NCI-H82 (cell line): ENCODE results near the gene NFIC.

Experiments
- DNase-seq: peaks from one replicate; lab custom pipeline; 2025; lab: John Stamatoyannopoulos, UW

The NFIC gene

DNA sequence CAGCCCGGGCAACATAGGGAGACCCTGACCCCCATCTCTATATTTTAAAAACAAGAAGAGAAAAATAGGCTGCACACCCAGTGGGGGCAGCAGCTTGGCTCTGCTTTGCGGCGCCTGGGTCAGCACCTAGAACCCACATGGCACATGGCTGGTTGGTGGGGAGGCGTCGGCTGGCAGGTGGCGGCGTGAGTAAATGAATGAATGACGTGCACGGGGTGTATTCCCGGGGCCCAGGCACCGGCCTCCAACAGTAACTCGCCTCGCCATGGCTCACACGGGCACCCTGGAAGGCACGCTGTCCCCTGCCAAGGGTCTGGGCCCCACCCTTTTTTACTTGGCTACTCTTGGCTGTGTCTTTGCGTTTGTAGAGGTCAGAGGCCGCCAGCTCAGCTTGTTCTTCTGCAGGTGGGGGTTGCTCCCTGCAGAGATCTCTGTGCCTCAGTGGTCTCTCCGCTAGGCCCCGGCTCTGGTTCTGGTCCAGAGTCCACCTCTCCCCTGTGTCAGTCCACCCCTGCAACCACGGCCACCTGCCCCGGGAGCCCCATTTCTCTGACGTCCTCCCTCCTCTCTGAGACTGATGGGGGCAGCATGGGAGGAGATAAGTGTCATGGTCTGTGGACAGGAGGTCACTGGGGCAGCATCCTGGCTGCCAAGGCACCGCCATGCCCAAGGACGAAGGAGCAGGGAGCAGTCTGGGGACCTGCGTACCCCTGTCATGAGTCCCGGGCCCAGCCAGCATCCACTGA, 145.3 kb downstream of the NFIC start:
- DNase-seq, result no peak

DNA sequence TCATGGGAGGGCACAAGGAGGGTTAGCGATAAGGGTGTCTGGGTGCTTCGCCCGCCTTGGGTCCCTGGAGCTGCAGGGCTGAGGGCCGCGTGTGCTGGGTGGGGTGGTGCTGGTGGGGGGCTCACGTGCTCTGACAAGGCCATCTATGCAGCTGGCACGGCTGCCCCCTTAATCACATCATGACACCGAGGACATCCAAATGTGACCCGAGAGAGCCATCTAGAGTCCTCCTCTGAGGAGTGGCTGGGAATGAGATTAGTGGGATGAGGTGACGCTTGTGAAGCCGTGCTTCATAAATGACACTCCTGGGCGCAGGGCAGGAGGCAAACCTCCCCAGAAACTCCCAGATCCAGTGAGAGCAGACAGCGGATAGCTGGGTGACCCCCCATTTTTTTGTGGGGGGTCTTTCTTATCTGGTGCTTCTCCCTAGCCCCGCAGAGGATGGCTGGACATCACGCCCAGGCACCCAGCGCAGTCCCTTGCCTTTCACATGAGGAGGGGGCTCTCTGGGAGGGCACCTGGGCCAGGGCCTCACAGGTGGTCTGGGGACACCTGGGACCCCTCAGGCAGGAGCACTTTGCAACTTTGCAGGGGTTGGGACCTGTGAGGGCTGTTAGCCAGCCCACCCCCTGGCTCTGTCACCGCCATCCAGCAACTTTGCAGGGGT, 146.3 kb downstream of the NFIC start:
- DNase-seq, result peak; percentile 7

DNA sequence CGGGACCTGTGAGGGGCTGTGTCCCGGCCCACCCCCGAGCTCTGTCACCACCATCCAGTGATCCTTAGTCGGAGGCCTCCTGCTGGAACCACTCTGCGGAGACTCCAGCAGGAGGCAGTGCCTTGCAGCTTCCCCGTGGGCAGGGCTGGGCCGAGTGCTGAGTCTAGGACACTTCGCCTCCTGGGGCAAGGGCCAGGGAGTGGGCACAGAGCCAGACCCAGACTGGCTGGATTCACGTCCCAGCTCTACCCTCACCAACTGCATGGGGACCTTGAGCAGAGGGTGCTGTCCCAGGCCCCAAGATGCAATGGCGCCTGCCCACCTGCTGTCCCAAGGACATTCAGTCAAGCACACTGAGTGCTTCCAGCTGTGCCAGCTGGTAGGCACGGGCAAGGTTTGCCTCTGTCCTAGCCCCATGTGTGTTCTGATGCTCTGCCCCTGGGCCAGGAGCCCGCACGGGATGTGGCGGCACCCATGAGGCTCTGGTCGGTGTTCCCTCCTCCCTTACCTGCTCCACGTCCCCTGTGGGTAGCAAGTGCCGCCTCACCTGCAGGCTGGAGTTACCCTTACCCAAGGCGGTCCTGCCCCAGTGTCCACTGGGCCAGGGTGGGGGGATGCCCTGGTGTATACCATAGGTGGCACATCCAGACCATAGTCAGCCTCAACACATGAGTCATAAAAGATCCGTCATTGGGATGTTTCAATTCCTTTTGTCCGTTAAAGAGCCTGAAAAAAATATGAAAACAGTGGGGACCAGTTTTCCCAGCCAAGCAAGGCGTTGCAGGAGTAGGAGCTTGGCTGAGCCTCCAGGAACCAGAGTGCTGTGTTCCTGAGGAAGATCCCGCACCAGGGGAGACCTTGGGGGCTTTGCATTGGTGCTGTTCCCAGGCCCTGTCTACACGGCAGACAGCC, 147.1 kb downstream of the NFIC start:
- DNase-seq, result no peak

- no peak for DNase-seq
Measured at GRCh38 chr19:3514930-3515329, 148.5 kb downstream of the NFIC start.

GRCh38 chr19:3515891-3516422, 149.6 kb downstream of the NFIC start:
- DNase-seq, result no peak

DNA sequence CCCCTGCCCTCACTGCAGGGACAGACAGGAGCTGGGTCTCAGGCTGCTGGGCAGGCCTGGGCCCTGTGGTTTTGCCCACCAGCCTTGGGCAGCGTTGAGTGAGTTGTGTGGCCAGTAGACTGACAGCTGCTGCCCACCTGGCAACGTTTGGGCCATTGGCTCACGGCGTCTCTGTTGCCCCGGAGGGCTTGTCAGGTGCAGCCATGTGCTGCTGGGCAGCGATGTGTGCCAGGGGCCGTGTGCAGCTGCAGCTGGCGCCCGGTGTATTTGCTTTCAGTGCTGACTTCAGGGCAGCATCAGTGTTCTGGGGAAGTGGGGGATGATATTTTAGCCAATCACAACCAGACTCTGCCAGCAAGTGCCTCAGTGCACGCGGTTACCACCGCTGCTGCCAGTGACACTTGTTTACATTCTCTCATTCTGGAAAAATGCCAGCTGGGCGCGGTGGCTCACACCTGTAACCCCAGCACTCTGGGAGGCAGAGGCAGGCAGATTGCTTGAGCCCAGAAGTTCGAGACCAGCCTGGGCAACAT, 150.4 kb downstream of the NFIC start:
- no peak for DNase-seq

- DNase-seq, result no peak
Measured at GRCh38 chr19:3517638-3518037, 151.3 kb downstream of the NFIC start.

- DNase-seq, result no peak
Measured at GRCh38 chr19:3518255-3518654, 151.9 kb downstream of the NFIC start.

DNA sequence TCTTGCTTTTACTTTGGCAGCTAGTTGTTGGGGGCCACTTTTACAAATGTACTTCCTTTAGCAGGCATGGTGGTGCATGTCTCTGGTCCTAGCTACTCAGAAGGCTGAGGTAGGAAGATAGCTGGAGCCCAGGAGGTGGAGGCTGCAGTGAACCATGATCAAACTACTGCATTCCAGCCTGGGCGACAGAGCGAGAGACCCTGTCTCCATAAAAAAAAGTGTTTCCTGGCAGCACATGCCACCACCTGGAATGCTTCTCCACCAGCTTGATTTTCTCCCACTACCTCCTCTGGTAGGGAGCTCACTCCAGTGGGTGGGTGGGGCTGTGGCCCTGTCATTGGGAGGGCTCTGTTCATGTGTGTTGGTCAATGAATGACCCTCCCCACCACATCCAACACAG, 152.3 kb downstream of the NFIC start:
- no peak for DNase-seq
